PC-9 (cell line): ENCODE measurements around the gene URB2. TPM values are rescaled to one million over a fixed set of nuclear protein-coding genes. Genes with fewer than 3 reads are reported as not detected.

Experiments
- BruUV-seq: library from RNA; stranded (reverse); fragments of 400-500 nt; replicated peaks from 2 replicates; lab custom pipeline; 2021; lab: Mats Ljungman, UMichigan
- CTCF ChIA-PET: fragments of 300-600 bp; sonication (Branson Sonifier 250); formaldehyde crosslinking; loops from one replicate; lab custom pipeline; 2022; ENCODE audit warnings: antibody characterized with exemption; lab: Charles Lee
- POLR2A ChIA-PET: fragments of 300-600 bp; sonication (Branson Sonifier 250); formaldehyde crosslinking; loops from one replicate; lab custom pipeline; 2022; ENCODE audit warnings: antibody characterized with exemption; ENCODE audit not compliant: unreplicated experiment; lab: Charles Lee
- DNase-seq, 2 experiments: peaks; one replicate each; pipeline versions ENCODE4 v3.0.0 to v3.0.0-alpha.2; 2015 to 2022; ENCODE audit warnings: mixed read lengths in 1 of 2
- H2AFZ ChIP-seq: fragments of 200-600 bp; sonication (generic); 2 replicates; pipeline ENCODE4 v1.8.1; 2017; ENCODE audit warnings: antibody characterized with exemption
- H3F3A ChIP-seq: fragments of 200-600 bp; sonication (generic); 2 replicates; pipeline ENCODE4 v1.8.1; 2017; ENCODE audit warnings: antibody characterized with exemption, mild to moderate bottlenecking, low read depth; ENCODE audit not compliant: insufficient read depth
- H3K27ac ChIP-seq: fragments of 200-600 bp; sonication (generic); 2 replicates; pipeline ENCODE4 v1.6.1; 2016; ENCODE audit warnings: mixed run types
- H3K27me3 ChIP-seq: fragments of 200-600 bp; sonication (generic); 2 replicates; pipeline ENCODE4 v1.6.1; 2016; ENCODE audit warnings: low read depth, mixed run types; ENCODE audit not compliant: insufficient read depth
- H3K36me3 ChIP-seq: fragments of 200-600 bp; sonication (generic); 2 replicates; pipeline ENCODE4 v1.6.1; 2016; ENCODE audit warnings: low read depth, mixed run types
- H3K4me1 ChIP-seq: fragments of 200-600 bp; sonication (generic); replicated peaks from 2 replicates; pipeline ENCODE4 v1.6.1; 2016; ENCODE audit warnings: mixed run types; ENCODE audit not compliant: insufficient read depth
- H3K4me2 ChIP-seq: fragments of 200-600 bp; sonication (generic); 2 replicates; pipeline ENCODE4 v1.6.1; 2017; ENCODE audit warnings: mixed run types
- H3K4me3 ChIP-seq: fragments of 200-600 bp; sonication (generic); 2 replicates; pipeline ENCODE4 v1.6.1; 2016; ENCODE audit warnings: mixed run types
- H3K79me2 ChIP-seq: fragments of 200-600 bp; sonication (generic); 2 replicates; pipeline ENCODE4 v1.6.1; 2017; ENCODE audit warnings: low read depth, mixed run types
- H3K9me2 ChIP-seq: fragments of 200-600 bp; sonication (generic); 2 replicates; pipeline ENCODE4 v1.8.1; 2017; ENCODE audit warnings: mild to moderate bottlenecking; ENCODE audit not compliant: insufficient read depth
- H3K9me3 ChIP-seq: fragments of 200-600 bp; sonication (generic); 2 replicates; pipeline ENCODE4 v1.8.1; 2016; ENCODE audit warnings: low read depth; ENCODE audit not compliant: insufficient read depth
- H4K20me1 ChIP-seq: fragments of 200-600 bp; sonication (generic); 2 replicates; pipeline ENCODE4 v1.8.1; 2017; ENCODE audit not compliant: insufficient read depth
- CTCF ChIP-seq: fragments of 200-600 bp; sonication (generic); conservative IDR thresholded peaks from 2 replicates; pipeline ENCODE4 v1.6.1; 2017; ENCODE audit warnings: mixed run types, antibody characterized with exemption, mild to moderate bottlenecking, moderate library complexity
- EZH2 ChIP-seq: fragments of 200-600 bp; sonication (generic); IDR thresholded peaks from 2 replicates; pipeline ENCODE4 v1.8.0; 2017; ENCODE audit warnings: antibody characterized with exemption, low read depth
- intact Hi-C: fragments of 100-400 bp; cut with micrococcal nuclease; formaldehyde crosslinking; loops from one replicate; pipeline ENCODE4 v1.10.0; 2022; ENCODE audit not compliant: unreplicated experiment
- total RNA-seq: library from RNA; stranded (reverse); gene quantifications from 2 replicates; pipeline ENCODE4 v1.2.3, GENCODE V29; 2021

URB2 gene
- total RNA-seq, 1 experiment from 2014 or later, result 6.6 TPM

DNA sequence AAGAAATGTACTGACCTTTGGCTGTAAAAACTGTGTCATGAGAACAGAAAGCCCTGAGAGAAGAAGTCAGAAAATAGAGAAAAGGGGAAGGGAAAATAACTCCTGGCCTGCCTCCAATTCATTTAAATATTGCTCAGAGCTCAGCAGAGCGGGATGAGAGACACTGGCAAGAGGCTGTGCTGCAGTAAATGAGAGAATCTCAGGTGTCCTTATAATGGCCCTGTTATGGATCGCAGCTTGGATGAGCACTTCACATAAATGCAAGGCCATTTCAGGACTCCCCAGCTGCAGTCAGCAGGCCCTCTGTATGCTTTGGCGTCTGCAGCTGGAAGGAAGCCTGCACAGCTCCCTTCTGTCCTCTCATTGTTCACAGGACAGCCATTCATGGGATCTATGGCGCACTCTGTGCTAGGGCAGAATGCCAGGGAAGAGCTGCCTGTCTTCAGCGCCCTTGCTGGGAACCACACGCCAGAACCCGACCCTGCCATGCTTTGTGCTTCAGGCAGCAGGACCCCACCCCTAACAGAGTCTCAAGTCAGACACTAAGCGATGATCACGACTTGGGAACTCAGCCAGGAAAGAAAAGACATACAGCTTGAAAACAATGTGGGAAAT is 46.9 kb upstream of the URB2 start:
- no peaks in the 10 kb centered on the region for H4K20me1 ChIP-seq
- ChIA-PET CTCF (no interaction called here), POLR2A (no interaction called here)
- no TSS peak for BruUV-seq
- H3K4me3 ChIP-seq, result no peak overlapping the region
- H3K9me3 ChIP-seq, result no peaks in the 10 kb centered on the region
- peak overlapping the region; percentile 14; the same call in 1 of the 2 replicates for H3K4me2 ChIP-seq
- H3K9me2 ChIP-seq, result no peaks in the 10 kb centered on the region
- no peaks in the 10 kb centered on the region for H3K79me2 ChIP-seq
- H3K27ac ChIP-seq, result no peak overlapping the region
- H3K4me1 ChIP-seq, result peaks cover 5% of the 10 kb centered on the region; the same call in 1 of the 2 replicates
- intact Hi-C loops, result no loop called here
- TF ChIP-seq CTCF (no peak), EZH2 (no peak)
- DNase-seq, result no peak
- H2AFZ ChIP-seq, result no peak overlapping the region
- H3F3A ChIP-seq, result no peaks in the 10 kb centered on the region
- no peaks in the 10 kb centered on the region for H3K36me3 ChIP-seq
- no peaks in the 10 kb centered on the region for H3K27me3 ChIP-seq

DNA sequence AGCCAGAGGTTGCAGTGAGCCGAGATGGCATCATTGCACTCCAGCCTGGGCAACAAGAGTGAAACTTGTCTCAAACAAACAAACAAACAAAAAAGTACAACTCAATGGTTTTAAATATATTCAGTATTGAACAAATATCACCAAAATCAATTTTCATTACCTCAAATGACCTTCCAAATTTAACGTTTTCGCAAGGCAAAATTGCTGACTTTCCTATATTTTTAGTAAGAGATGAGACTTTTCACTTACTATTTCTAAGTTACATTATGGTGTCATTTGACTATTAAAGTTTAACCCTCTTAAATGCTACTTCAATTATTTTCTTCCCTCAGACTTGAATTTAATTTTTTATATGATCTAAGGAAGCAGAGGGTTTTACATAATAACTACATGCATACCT is 44.6 kb upstream of the URB2 start:
- ChIA-PET CTCF (no interaction called here), POLR2A (no interaction called here)
- Histone ChIP-seq H3K79me2 (no peaks in the 10 kb centered on the region), H3K36me3 (no peaks in the 10 kb centered on the region), H3K4me1 (peaks cover 5% of the 10 kb centered on the region; the same call in 1 of the 2 replicates), H3K27ac (no peak overlapping the region), H3K9me2 (no peaks in the 10 kb centered on the region), H3K4me2 (no peak overlapping the region), H3K9me3 (no peaks in the 10 kb centered on the region), H3K27me3 (no peaks in the 10 kb centered on the region), H3K4me3 (no peak overlapping the region), H2AFZ (no peak overlapping the region), H3F3A (no peaks in the 10 kb centered on the region), H4K20me1 (no peaks in the 10 kb centered on the region)
- intact Hi-C loops, result no loop called here
- TF ChIP-seq CTCF, result no peak
- no peak for TF ChIP-seq EZH2
- no peak for DNase-seq
- BruUV-seq, result no TSS peak

DNA sequence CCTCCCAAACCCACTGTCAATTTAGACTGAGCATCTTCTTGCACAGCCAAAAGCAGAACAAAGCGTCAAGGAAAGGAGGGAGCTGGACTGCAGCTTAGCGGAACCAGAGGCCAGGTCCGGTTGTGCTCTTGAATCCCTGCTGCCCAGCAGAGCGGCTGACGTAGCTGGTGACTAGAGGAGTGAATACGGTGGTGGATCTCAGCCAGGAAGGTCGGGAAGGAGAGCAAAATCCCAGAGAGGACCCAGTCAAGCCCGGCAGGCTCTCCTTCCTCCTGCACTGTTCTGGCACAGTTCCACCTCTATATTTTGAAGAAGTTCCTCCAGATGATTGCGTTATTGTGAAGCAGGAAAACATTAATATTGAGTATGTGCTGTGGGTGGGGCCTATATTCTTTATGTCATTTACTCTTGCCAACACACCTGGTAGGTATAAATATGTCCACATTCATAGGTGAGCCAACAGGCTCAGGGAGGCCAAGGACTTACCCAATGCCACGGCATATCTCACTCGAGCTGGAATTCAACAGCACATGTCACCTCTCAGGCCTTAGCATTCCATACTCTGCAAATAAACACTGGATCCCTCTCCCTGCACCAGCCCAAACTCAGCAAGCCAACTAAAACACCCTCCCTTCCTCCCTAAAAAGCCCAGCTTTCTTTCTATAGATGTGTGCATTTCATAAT is 43.9 kb upstream of the URB2 start:
- H3K4me1 ChIP-seq, result peaks cover 5% of the 10 kb centered on the region; the same call in 1 of the 2 replicates
- no peak overlapping the region for H3K4me2 ChIP-seq
- no TSS peak for BruUV-seq
- H3K27me3 ChIP-seq, result no peaks in the 10 kb centered on the region
- H3K9me2 ChIP-seq, result no peaks in the 10 kb centered on the region
- no peak overlapping the region for H3K27ac ChIP-seq
- POLR2A ChIA-PET, result no interaction called here
- H3K79me2 ChIP-seq, result no peaks in the 10 kb centered on the region
- DNase-seq, result no peak
- TF ChIP-seq EZH2 (no peak), CTCF (no peak)
- no peaks in the 10 kb centered on the region for H3F3A ChIP-seq
- H2AFZ ChIP-seq, result no peak overlapping the region
- CTCF ChIA-PET, result no interaction called here
- H3K4me3 ChIP-seq, result no peak overlapping the region
- no peaks in the 10 kb centered on the region for H3K36me3 ChIP-seq
- no peaks in the 10 kb centered on the region for H3K9me3 ChIP-seq
- intact Hi-C loops, result no loop called here
- H4K20me1 ChIP-seq, result no peaks in the 10 kb centered on the region
